MM.1S (cell line): ENCODE data around the gene IMMP2L.

Source experiments
- DNase-seq: peaks from one replicate; pipeline ENCODE4 v3.0.0-alpha.2; 2015
- H2AFZ ChIP-seq: fragments of 300-600 bp; sonication (generic); 2 replicates; pipeline ENCODE4 v1.6.0; 2016; ENCODE audit warnings: antibody characterized with exemption, low read length
- H3F3A ChIP-seq: fragments of 300-600 bp; sonication (generic); 2 replicates; pipeline ENCODE4 v1.6.1; 2016; ENCODE audit warnings: mild to moderate bottlenecking, antibody characterized with exemption, low read length, moderate library complexity, mixed read lengths; ENCODE audit not compliant: insufficient read depth
- H3K27ac ChIP-seq: fragments of 300-600 bp; sonication (generic); 2 replicates; pipeline ENCODE4 v1.5.1; 2016; ENCODE audit warnings: mild to moderate bottlenecking, low read length
- H3K27me3 ChIP-seq: fragments of 300-600 bp; sonication (generic); replicated peaks from 2 replicates; pipeline ENCODE4 v1.6.0; 2016; ENCODE audit warnings: low read length; ENCODE audit not compliant: insufficient read depth
- H3K36me3 ChIP-seq: fragments of 300-600 bp; sonication (generic); replicated peaks from 2 replicates; pipeline ENCODE4 v1.6.1; 2016; ENCODE audit warnings: mild to moderate bottlenecking, low read length, mixed read lengths; ENCODE audit not compliant: insufficient read depth
- H3K4me1 ChIP-seq: fragments of 300-600 bp; sonication (generic); 2 replicates; pipeline ENCODE4 v1.6.1; 2016; ENCODE audit warnings: low read length, mixed read lengths
- H3K4me2 ChIP-seq: fragments of 300-600 bp; sonication (generic); 2 replicates; pipeline ENCODE4 v1.6.0; 2016; ENCODE audit warnings: low read depth, low read length
- H3K4me3 ChIP-seq: fragments of 300-600 bp; sonication (generic); 2 replicates; pipeline ENCODE4 v1.5.1; 2016; ENCODE audit warnings: low read length, mixed read lengths
- H3K79me2 ChIP-seq: fragments of 300-600 bp; sonication (generic); 2 replicates; pipeline ENCODE4 v1.6.1; 2016; ENCODE audit warnings: mixed run types, low read length, mixed read lengths
- H3K9ac ChIP-seq: fragments of 300-600 bp; sonication (generic); 2 replicates; pipeline ENCODE4 v1.6.1; 2016; ENCODE audit warnings: low read length, mixed read lengths
- H3K9me2 ChIP-seq: fragments of 300-600 bp; sonication (generic); replicated peaks from 2 replicates; pipeline ENCODE4 v1.6.1; 2016; ENCODE audit warnings: mild to moderate bottlenecking, low read length, mixed read lengths; ENCODE audit not compliant: insufficient read depth
- H3K9me3 ChIP-seq: fragments of 300-600 bp; sonication (generic); replicated peaks from 2 replicates; pipeline ENCODE4 v1.6.1; 2016; ENCODE audit warnings: mild to moderate bottlenecking, low read length, mixed read lengths; ENCODE audit not compliant: insufficient read depth
- H4K20me1 ChIP-seq: fragments of 300-600 bp; sonication (generic); 2 replicates; pipeline ENCODE4 v1.6.1; 2016; ENCODE audit warnings: mild to moderate bottlenecking, low read length, moderate library complexity, mixed read lengths; ENCODE audit not compliant: insufficient read depth
- CTCF ChIP-seq: fragments of 300-600 bp; sonication (generic); IDR thresholded peaks from 2 replicates; pipeline ENCODE4 v1.5.1; 2016; ENCODE audit warnings: antibody characterized with exemption, low read length, mixed read lengths
- EZH2 ChIP-seq: fragments of 300-600 bp; sonication (generic); optimal IDR thresholded peaks from 2 replicates; pipeline ENCODE3; 2017; ENCODE audit warnings: low read depth, mild to moderate bottlenecking, antibody characterized with exemption, low read length, mixed read lengths
- EZH2phosphoT487 ChIP-seq: fragments of 300-600 bp; sonication (generic); IDR thresholded peaks from 2 replicates; pipeline ENCODE4 v1.6.1; 2018; ENCODE audit warnings: antibody characterized with exemption, low read length

Gene IMMP2L

GRCh38 chr7:110897538-110897937 is 664.8 kb downstream of the IMMP2L start:
- H3K9me3 ChIP-seq, result no peaks in the 10 kb centered on the region
- no peaks in the 10 kb centered on the region for H3K9me2 ChIP-seq
- no peaks in the 10 kb centered on the region for H3K27me3 ChIP-seq
- H3K79me2 ChIP-seq, result no peaks in the 10 kb centered on the region
- no peaks in the 10 kb centered on the region for H3F3A ChIP-seq
- TF ChIP-seq EZH2phosphoT487 (no peak), CTCF (no peak), EZH2 (no peak)
- no peak overlapping the region for H3K4me2 ChIP-seq
- no peak overlapping the region for H3K4me3 ChIP-seq
- no peak overlapping the region for H3K9ac ChIP-seq
- no peak overlapping the region for H2AFZ ChIP-seq
- no peaks in the 10 kb centered on the region for H4K20me1 ChIP-seq
- H3K27ac ChIP-seq, result no peak overlapping the region
- H3K4me1 ChIP-seq, result no peaks in the 10 kb centered on the region
- no peak for DNase-seq
- H3K36me3 ChIP-seq, result no peaks in the 10 kb centered on the region

GRCh38 chr7:110894111-110894510 is 668.2 kb downstream of the IMMP2L start:
- Histone ChIP-seq H3K36me3 (no peaks in the 10 kb centered on the region), H3K9me2 (no peaks in the 10 kb centered on the region), H3K79me2 (no peaks in the 10 kb centered on the region), H2AFZ (no peak overlapping the region), H3K27ac (no peak overlapping the region), H3K4me3 (no peak overlapping the region), H3K9me3 (no peaks in the 10 kb centered on the region), H3K27me3 (no peaks in the 10 kb centered on the region), H3K4me1 (no peaks in the 10 kb centered on the region), H3K4me2 (no peak overlapping the region), H3F3A (no peaks in the 10 kb centered on the region), H3K9ac (no peak overlapping the region), H4K20me1 (no peaks in the 10 kb centered on the region)
- DNase-seq, result no peak
- TF ChIP-seq EZH2phosphoT487 (no peak), EZH2 (no peak), CTCF (no peak)

GRCh38 chr7:110891197-110891596 is 671.1 kb downstream of the IMMP2L start:
- no peak for TF ChIP-seq CTCF
- TF ChIP-seq EZH2phosphoT487, result no peak
- TF ChIP-seq EZH2, result no peak
- H3K27me3 ChIP-seq, result no peaks in the 10 kb centered on the region
- H2AFZ ChIP-seq, result no peak overlapping the region
- H3K36me3 ChIP-seq, result no peaks in the 10 kb centered on the region
- H3K9me3 ChIP-seq, result no peaks in the 10 kb centered on the region
- no peaks in the 10 kb centered on the region for H4K20me1 ChIP-seq
- H3K4me3 ChIP-seq, result no peak overlapping the region
- no peak overlapping the region for H3K27ac ChIP-seq
- DNase-seq, result peak; percentile 75
- H3K9ac ChIP-seq, result no peak overlapping the region
- no peak overlapping the region for H3K4me2 ChIP-seq
- no peaks in the 10 kb centered on the region for H3K79me2 ChIP-seq
- H3F3A ChIP-seq, result no peaks in the 10 kb centered on the region
- H3K9me2 ChIP-seq, result no peaks in the 10 kb centered on the region
- H3K4me1 ChIP-seq, result no peaks in the 10 kb centered on the region
